Middle frontal gyrus (tissue), 1 donor: Measurements from ENCODE around the gene TRAF6.
"Not testable (repeated sequence)": the region's sequence is repeated elsewhere in the genome, so short reads cannot be mapped to it uniquely, and the experiment has no call there.

Source experiments
- DNase-seq: peaks from one replicate; pipeline ENCODE4 v3.0.0-alpha.2; 2015; ENCODE audit warnings: low spot score; ENCODE audit errors: extremely low spot score

The TRAF6 gene

DNA sequence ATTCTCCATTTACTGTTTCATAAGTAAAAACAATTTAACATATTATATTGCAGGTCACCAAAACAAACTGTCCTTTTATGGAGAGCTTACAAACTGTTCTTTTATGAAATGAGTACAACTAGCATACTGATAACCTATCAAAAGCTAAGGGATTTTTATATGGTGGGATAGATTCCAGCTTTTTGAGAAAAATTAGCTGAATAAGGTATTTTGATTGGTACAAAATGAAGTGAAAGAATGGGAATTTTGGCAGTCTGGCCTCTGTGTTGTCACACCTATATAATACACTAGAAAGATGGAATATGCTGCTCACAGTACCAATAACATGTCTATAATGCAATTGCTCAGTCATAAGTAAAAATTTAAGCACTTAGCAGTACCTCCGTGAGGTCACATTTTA is 11.4 kb downstream of the TRAF6 start:
- DNase-seq = no peak

DNA sequence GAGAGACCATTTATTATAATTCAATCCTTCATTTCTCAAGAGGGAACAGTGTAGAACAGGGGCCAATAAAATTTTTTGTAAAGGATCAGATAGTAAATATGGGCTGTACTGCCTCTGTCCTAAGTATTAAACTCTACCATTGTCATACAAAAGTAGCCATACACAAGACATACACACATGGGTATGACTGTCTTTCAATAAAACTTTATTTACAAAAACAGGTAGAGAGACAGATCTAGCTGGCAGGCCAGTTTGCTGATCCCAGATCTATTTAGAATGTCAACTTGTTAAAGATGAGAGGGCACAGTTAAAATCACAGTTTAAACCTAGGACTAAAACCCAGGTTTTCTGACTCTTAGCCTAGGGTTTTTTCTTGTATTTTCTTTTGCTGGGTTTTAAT is 16.7 kb downstream of the TRAF6 start:
- no peak for DNase-seq

DNA sequence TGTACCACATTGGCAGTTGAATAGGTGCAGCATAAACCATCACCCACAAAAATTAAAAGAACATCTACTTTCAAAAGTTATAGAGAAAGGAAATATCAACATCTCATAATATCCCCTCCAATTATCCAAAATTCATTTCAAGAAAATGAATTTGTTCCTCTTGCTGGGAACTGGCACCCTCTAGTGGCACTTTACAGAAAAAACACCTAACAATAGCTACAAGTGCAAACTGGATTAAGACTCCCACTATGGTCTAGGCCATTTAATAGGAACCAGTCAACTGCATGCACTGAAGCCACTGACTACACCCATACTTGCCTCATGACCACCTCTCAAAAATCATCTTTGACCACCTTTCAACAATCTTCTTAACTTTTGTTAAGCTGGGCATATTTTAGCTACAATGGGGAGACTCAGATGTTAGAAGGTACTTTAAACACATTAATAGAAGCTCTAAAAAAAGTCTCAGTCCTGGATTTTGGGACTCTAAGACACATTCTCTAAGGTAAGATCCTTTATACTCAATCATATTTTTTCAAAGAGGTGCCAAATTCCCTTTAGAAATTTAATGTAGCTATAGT is 17.3 kb downstream of the TRAF6 start:
- DNase-seq = peak; percentile 42

DNA sequence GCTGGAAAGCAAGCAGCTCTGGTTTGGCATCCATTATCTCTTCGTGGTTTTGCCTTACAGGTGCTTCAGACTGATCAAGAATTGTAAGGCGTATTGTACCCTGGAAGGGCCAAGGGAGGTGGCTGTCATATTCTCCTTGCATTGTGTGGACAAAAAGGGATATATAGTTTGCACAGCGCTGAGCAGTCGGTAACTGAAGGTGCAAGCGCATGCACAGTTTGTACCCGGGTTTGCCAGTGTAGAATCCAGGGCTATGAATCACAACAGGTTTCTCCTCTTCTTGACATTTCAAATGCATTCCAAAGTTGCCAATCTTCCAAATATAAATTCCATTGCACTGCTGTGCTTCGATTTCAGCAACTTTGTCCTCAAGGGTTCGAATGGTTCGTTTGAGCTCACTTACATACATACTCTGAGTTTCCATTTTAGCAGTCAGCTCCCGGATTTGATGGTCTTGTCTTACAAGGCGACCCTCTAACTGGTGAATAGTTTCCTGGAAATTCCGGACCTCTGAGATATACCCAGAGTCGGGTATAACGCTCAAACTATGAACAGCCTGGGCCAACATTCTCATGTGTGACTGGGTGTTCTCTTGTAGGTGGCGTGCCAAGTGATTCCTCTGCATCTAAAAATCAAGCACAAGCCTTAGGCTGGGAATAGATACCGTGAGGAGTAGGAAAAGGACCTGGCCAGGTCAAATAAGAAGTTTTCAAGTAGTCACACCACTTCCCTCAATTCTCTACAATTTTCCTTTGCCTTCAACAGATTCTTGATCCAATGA is 19.9 kb downstream of the TRAF6 start:
- DNase-seq = no peak

DNA sequence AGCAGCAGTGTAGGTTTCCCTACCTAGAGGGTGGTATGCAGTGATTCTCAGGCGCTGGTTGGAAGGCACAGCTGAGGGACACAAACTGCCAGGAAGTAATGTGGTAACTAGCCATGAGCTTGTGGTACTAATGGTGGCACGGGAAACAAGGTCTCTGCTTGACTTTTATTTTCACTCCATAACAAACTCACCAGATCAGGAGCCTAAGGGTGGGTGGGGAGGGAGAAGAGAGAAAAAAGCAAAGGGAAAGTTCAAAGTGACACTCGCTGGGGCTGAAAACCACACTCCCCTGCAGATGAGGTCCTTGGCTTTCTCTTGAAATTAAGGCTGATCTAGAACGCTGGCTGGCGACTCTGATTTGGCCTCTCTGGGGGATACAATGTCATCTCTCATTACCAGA is 22.0 kb downstream of the TRAF6 start:
- DNase-seq = no peak

DNA sequence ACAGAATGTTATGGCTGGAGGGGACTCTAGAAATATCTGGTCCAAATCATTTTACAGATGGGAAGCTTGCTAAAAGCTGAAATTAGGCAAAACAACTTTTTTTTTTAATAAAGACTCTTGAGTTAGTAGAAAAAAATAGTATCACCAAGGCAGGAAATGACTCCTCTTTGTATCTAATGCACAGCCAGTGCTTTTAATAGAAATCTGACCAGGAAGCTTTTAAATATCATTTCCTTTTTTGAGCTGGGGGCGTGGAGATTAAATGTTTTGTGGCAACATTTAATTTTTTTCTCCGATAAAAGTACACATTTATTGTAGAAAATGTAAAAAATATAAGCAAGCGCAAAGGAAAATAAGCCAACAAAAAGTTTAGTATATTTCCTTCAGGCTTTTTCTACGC is 22.5 kb downstream of the TRAF6 start:
- DNase-seq = no peak

DNA sequence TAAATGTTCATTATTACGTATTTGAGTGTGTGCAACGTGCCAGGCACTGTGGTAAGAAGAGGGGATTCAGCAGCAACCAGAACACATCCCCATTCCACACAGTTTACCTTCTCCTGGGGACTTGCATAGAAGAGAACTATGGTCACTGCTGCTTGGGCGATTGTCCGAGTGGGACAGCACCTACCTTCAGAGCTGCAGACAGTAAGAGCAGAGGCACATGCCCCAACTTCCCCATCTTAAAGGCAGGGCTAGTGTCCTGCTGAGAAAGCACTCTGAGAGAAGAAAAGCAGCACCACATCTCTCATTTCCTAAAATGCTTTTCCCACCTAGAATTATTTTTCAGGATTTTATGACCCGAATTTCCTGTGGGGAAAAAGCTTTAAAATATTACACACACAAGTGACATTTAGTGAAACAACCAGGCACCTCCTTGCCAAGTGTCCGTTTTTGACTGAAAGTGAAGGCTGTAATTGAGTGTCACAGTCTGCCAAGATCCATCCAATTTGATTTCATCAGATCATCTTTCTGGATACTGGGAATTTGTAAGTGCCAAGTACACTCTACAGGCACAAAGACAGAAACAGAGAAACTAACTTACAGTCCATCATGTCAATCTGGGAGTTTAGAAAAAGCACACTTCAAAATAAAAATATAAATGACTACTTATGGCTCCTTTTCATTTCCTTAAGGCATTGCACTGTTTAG is 24.6 kb downstream of the TRAF6 start:
- no peak for DNase-seq

DNA sequence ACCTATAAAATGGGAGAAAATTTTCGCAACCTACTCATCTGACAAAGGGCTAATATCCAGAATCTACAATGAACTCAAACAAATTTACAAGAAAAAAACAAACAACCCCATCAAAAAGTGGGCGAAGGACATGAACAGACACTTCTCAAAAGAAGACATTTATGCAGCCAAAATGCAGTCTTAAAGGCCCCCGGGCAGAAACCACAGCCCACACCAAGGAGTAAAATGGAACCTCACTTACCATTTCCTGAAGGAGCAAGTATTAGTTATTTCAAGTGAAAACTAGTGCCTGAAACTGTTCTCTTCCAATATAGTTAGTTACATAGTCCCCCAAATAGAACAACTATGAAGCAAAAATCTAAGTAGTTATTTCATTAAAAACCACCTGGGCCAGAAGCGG is 27.0 kb downstream of the TRAF6 start:
- not testable (repeated sequence) for DNase-seq

DNA sequence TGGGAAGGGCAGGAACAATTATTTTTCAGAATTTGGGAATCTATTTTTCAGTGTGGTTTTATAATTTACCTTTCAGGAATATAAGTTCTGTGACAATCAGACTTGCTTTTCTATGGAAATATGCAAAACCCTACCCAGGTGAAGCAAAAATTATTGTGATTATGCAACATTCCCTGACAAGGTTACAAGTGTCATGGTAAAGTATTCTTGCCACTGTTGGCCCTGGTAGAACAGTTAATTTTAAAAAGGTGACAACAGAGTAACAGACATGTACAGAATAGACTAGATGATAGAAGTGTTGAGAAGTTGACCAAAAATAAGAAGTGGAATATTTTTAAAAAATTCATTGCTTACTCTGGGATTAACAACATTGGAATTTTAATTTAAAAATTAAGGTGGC is 29.2 kb downstream of the TRAF6 start:
- DNase-seq = no peak

DNA sequence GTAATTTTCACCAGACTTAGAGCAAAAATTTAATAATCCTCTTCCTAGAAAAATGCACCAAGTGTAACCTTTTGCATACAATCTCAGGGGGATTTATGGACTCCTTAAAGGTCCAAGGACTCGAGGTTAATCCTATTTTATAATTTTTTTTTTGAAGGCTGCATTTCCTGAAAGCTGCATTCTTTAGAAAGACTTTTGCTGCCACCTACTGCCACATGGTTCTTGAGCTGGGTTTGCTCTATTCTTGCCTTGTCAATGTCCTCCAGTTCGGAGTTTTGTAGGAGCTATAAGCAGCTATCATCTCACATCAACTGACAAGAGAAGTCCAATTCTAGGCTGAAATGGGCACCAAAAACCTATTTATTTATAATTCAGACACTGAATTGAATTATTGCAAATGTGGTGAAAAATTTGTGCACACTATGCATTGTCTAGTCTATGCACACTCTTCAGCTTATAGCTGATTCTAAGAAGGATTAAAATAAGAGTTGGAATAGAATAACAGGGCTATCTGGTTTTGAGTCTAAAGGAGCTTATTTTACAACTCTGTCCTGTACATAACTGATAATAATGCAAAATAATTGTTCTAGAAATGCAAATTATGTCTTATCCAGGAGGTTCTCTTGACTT is 31.3 kb downstream of the TRAF6 start:
- peak; percentile 48 for DNase-seq

DNA sequence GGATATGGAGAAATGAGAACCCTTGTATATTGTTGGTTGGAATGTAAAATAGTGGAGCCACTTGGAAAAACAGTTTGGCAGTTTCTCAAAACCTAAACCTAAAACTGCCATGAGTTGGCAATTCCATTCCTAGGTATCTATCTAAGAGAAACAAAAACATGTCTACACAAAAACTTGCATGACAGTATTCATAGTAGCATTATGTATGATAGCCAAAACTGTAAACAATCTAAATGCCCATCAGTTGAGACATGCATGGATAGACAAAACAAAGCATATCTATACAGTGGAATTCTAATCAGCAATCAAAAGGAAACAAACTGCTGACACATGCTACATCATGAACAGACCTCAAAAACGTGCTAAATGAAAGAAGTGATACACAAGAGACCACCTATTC is 34.9 kb downstream of the TRAF6 start:
- no peak for DNase-seq

DNA sequence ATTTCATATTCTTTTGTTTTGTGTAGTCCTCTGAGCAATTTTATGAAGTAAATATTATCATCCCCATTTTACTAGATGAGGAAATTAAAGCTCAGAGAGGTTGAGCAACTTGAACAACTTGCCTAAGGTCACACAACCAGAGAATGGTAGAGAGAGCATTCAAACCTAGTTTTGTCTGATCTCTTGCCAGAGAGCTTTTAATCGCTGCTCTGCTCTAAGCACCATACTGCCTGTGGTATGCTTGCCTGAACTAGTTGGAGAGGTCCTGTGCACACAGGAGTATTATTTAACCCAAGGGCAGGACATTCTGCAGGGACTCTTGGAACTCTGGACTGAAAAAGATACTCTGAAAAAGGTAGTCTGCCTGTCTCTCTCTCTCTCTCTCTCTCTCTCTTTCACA is 38.5 kb downstream of the TRAF6 start:
- no peak for DNase-seq

DNA sequence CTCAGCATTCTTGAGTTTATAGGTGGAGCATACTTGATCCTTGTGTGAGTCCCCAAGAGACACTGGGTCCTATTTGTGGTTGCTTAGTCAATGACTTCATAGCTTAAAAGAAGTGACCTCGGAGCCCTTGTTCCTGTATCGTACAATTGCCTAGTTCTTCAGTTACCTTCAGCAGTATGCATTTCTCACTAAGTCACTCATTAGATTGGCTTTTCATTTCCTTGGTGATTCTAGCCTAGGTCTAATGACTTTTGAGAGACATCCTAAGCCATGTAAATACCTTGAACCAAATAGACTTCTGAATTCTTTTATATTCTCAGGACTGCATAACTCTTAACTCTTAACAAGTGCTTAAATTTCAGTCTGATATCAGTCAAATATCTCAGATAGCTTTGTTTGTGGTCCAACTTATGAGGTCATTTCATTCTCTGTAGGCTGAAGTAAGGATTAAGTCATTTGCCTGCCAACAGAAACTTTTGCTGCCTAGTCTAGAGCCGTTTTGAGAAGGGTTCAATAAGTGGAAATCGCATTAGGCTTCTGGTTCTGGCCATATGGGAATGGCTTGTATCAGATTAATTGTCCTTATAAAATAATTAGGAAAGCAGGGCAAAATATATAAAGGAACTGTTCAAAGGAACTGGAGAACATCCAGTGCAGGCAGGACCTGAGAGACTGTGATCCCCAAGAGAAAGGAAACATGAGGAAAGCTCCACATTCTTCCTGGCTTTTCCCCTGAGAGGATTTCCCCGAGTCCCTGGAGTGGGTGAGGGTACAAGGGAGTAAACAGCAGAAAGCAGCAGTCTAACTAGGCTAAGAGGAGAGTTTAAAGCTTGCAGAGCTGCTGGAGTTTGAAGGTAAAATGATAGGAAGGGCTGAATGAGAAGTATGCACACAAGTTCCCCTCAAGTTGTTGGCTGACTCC is 39.9 kb downstream of the TRAF6 start:
- DNase-seq = no peak

DNA sequence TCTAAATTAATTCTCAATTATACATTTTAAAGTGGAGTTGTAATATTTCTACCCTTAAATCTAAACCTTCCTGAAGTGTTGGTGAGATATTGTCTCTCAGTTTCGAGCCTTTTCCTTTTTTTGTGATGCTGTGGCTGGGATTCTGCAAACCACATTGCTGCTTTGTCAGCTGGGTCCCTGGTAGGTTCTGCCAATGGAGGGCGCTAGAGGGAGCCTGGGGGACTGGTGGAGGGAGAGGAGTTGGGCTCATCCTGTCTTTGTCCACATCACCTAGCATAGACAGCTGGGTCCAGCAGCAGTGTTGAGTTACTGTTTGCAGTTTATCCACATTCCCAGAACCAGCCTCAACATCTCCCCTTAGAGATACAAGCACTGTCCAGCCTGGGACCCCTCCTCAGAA is 41.0 kb downstream of the TRAF6 start:
- DNase-seq = no peak

DNA sequence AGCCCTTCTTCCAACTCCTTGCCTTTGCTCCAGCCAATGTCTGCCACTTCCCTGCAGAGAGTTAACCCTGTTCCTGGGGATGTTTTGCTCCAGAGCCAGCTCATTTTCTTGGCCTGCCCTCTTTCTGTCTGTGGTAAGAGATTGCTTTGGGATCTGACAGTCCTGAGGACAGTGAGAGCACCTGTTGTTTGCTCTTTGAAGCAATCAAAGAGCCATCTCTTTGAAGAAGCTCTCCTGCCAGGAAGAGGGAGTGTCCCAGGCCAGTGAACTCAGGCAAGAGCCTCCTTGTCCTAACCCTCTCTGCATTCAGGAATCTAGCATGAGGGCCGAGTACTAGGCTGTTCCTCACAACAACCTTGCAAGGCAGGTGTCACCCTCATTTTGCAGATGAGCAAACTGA is 42.2 kb downstream of the TRAF6 start:
- DNase-seq = no peak

DNA sequence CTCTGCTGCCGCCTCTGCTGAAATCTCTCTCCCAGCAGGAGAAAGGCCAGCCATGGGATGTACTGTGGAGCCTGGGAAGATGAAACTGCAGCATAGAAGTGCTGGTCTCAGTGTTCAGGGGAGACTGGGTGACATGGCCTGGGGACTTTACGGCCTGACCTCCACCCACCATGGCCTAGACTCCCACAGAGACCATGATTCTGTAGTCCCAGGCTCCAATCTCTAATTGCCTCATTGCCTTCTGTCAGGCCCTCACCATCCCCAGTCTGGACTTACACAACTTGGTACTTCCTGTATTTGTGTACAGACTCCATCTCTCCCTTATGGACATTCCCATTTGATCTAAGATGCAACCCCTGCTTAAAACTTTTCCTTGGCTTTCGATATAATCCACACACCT is 43.1 kb downstream of the TRAF6 start:
- DNase-seq = no peak

DNA sequence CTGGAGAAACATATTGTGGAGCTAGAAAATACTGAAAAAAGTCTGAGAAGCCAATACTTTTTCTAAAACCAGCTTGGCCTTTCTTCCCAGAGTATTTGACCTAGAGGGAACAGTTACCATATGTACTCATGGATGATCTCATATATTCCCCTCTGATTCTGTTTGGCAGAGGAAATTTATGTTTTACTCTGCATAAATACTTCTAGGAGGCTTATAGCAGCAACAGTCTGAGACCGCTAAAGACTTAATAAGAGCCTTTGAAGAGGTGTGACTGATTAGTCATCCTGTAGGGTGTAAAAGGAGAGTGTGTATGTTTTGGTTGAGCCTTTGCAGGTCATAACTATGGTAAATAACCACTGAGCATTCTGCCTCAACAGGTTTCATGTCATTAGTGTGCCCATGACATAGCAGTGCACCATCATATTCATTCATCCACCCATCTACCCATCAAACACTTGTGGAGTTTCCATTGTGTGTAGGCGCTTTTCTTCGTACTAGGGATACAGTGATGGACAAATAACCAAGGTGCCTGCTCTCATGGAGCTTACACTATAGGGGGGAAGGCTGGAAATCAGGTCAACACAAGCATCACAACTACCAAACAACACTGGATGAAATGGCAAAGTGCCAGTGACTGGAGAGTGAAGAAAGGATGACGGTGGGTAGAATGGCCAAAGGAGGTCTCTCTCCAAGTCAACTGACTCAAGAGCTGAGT is 44.5 kb downstream of the TRAF6 start:
- no peak for DNase-seq

DNA sequence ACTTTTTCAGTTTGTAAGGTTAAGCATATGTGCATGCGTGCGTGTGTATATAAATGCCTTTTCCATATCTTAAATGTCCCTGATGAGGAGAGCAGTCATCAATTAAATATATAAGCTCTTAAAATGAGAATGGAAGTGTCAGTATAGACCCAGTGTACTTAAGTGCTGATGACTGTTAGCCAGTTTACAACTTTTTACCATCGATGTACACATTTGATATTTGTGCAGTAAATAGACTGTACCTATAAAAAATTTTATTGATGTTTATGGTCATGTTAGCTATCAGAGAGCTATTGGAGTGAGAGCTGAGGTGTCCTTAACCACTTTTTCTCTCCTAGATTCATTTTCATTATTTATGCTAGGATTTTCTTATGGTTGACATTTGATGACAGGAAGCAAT is 45.4 kb downstream of the TRAF6 start:
- DNase-seq = no peak

DNA sequence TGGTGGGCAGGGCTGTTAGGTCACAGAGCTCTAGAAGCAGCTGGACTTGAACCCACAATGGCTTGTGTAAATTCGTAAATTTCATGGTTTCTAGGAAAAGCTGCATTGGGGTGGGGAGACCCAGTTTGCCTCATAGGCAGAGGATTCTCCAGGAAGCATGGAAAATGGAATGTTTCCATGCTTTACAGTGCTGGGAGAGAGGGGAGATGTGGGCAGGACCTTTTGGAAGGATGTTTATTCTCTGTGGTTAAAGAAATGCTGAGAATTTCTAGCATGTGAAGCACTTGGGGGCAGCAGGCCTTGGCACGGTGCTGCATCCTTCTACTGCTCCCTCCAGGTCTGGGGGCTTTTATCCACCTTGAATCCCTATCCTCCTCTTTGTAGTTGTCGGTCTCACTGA is 46.3 kb downstream of the TRAF6 start:
- no peak for DNase-seq

DNA sequence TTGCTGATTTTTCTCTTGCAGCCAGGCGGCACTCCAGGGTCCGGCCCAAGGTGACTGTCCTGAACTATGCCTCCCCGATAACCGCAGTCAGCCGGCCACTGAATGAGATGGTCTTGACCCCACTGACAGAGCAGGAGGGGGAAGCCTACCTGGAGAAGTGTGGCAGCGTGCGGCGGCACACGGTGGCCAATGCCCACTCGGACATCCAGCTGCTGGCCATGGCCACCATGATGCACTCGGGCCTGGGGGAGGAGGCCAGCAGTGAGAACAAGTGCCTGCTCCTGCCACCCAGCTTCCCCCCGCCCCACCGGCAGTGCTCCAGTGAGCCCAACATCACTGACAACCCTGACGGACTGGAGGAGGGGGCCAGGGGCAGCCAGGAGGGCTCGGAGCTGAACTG is 47.8 kb downstream of the TRAF6 start:
- DNase-seq = no peak

DNA sequence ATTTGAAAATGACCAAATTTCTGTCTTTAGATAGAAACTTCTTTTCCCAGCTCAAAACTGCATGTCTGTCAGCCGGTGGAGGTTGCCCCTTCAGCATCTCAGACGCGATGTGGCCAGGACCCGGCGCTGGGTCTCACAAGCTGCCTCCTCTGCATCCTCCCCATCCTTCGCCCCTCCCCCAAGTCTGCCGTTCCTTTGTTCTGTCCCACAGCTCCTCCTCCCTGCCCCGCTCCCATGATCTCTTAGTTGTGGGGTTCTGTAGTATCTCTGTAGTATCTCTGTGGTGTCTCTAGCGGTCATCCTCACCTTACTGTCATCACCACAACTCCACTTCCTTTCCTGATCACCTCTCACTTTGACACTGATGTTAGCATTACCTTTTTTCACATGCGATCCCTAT is 49.9 kb downstream of the TRAF6 start:
- DNase-seq = no peak
